KMS-11 (cell line): ENCODE results near the gene FHOD1.

ENCODE experiments used
- H2AFZ ChIP-seq: fragments of 200-600 bp; sonication (generic); 2 replicates; pipeline ENCODE4 v1.6.1; 2016; ENCODE audit warnings: antibody characterized with exemption, mixed run types, low read depth
- H3K27ac ChIP-seq: fragments of 200-600 bp; sonication (generic); 2 replicates; pipeline ENCODE4 v1.6.1; 2016; ENCODE audit warnings: mild to moderate bottlenecking, mixed run types
- H3K27me3 ChIP-seq: fragments of 200-600 bp; sonication (generic); 2 replicates; pipeline ENCODE4 v1.6.1; 2017; ENCODE audit warnings: mild to moderate bottlenecking, low read depth, mixed run types, moderate library complexity; ENCODE audit not compliant: insufficient read depth
- H3K36me3 ChIP-seq: fragments of 200-600 bp; sonication (generic); 2 replicates; pipeline ENCODE4 v1.6.1; 2017; ENCODE audit warnings: mild to moderate bottlenecking, mixed run types; ENCODE audit not compliant: insufficient read depth
- H3K4me1 ChIP-seq: fragments of 200-600 bp; sonication (generic); 2 replicates; pipeline ENCODE4 v1.6.1; 2016; ENCODE audit warnings: mild to moderate bottlenecking, low read depth, mixed run types; ENCODE audit not compliant: poor library complexity, severe bottlenecking
- H3K4me2 ChIP-seq: fragments of 200-600 bp; sonication (generic); 2 replicates; pipeline ENCODE4 v1.7.0; 2016; ENCODE audit warnings: mild to moderate bottlenecking, mixed run types
- H3K4me3 ChIP-seq: fragments of 200-600 bp; sonication (generic); IDR thresholded peaks from 2 replicates; pipeline ENCODE4 v1.6.1; 2017; ENCODE audit warnings: low read depth, low read length, mixed read lengths; ENCODE audit not compliant: insufficient read depth
- H3K79me2 ChIP-seq: fragments of 200-600 bp; sonication (generic); 2 replicates; pipeline ENCODE4 v1.6.1; 2016; ENCODE audit warnings: low read depth, mixed run types; ENCODE audit not compliant: insufficient read depth
- H3K9ac ChIP-seq: fragments of 200-600 bp; sonication (generic); 2 replicates; pipeline ENCODE4 v1.6.1; 2016; ENCODE audit warnings: mild to moderate bottlenecking, mixed run types
- H4K20me1 ChIP-seq: fragments of 200-600 bp; sonication (generic); 2 replicates; pipeline ENCODE4 v1.6.1; 2016; ENCODE audit warnings: mild to moderate bottlenecking, mixed run types; ENCODE audit not compliant: insufficient read depth
- CTCF ChIP-seq: fragments of 200-600 bp; sonication (generic); conservative IDR thresholded peaks from 2 replicates; pipeline ENCODE4 v1.6.1; 2017; ENCODE audit warnings: low read depth, mild to moderate bottlenecking, antibody characterized with exemption, low read length, moderate library complexity, mixed read lengths

The FHOD1 gene

GRCh38 chr16:67269766-67270165 is 22.5 kb upstream of the FHOD1 start:
- no peaks in the 10 kb centered on the region for H3K79me2 ChIP-seq
- H3K9ac ChIP-seq: no peak overlapping the region
- no peak overlapping the region for H3K4me3 ChIP-seq
- TF ChIP-seq CTCF: no peak
- no peaks in the 10 kb centered on the region for H3K4me1 ChIP-seq
- no peaks in the 10 kb centered on the region for H4K20me1 ChIP-seq
- H3K27ac ChIP-seq: no peak overlapping the region
- no peaks in the 10 kb centered on the region for H3K27me3 ChIP-seq
- H3K36me3 ChIP-seq: no peaks in the 10 kb centered on the region
- no peak overlapping the region for H3K4me2 ChIP-seq
- no peak overlapping the region for H2AFZ ChIP-seq

- Histone ChIP-seq H3K36me3 (no peaks in the 10 kb centered on the region), H3K4me2 (no peak overlapping the region), H3K27me3 (no peaks in the 10 kb centered on the region), H3K9ac (no peak overlapping the region), H3K4me3 (no peak overlapping the region), H2AFZ (no peak overlapping the region), H3K79me2 (no peaks in the 10 kb centered on the region), H3K27ac (no peak overlapping the region), H4K20me1 (no peaks in the 10 kb centered on the region), H3K4me1 (no peaks in the 10 kb centered on the region)
- TF ChIP-seq CTCF: no peak
These were observed 20.9 kb upstream of the FHOD1 start for GRCh38 chr16:67268136-67268579.

- no peak overlapping the region for H3K4me3 ChIP-seq
- H3K27ac ChIP-seq: no peak overlapping the region
- no peak for TF ChIP-seq CTCF
- H3K4me2 ChIP-seq: no peak overlapping the region
- no peaks in the 10 kb centered on the region for H3K27me3 ChIP-seq
- H2AFZ ChIP-seq: no peak overlapping the region
- H3K36me3 ChIP-seq: no peaks in the 10 kb centered on the region
- H3K4me1 ChIP-seq: peaks cover 7% of the 10 kb centered on the region
- no peaks in the 10 kb centered on the region for H3K79me2 ChIP-seq
- no peak overlapping the region for H3K9ac ChIP-seq
- H4K20me1 ChIP-seq: no peaks in the 10 kb centered on the region
These were observed 18.6 kb upstream of the FHOD1 start for GRCh38 chr16:67265834-67266233.

GRCh38 chr16:67264866-67265265 is 17.6 kb upstream of the FHOD1 start:
- Histone ChIP-seq H4K20me1 (no peaks in the 10 kb centered on the region), H3K4me2 (no peak overlapping the region), H3K9ac (no peak overlapping the region), H2AFZ (no peak overlapping the region), H3K4me1 (peaks cover 12% of the 10 kb centered on the region), H3K27ac (no peak overlapping the region), H3K36me3 (no peaks in the 10 kb centered on the region), H3K27me3 (no peaks in the 10 kb centered on the region), H3K4me3 (no peak overlapping the region), H3K79me2 (no peaks in the 10 kb centered on the region)
- no peak for TF ChIP-seq CTCF
